Body of pancreas (tissue), 4 donors: Measurements from ENCODE around the gene MEIS2. TPM values are rescaled to one million over a fixed set of nuclear protein-coding genes. Genes with fewer than 3 reads are reported as not detected.
A peak's percentile ranks its signal among the peaks of the same experiment; 100 is the strongest.

Source experiments
- ATAC-seq: fragments of 150-250 bp; one replicate; pipeline ENCODE4 v1.9.1; 2016
- DNase-seq, 4 donors: peaks; one replicate each; pipeline ENCODE4 v3.0.0-alpha.2; 2019
- H3K27ac ChIP-seq, 4 donors: fragments of 200-600 bp; sonication (generic); 1 replicate in 3 of 4; 2 replicates in 1 of 4; pipeline versions ENCODE4 v1.5.1 to v1.6.1; 2016 to 2019; ENCODE audit warnings: mild to moderate bottlenecking in 1 of 4, mixed read lengths in 1 of 4, moderate library complexity in 1 of 4
- H3K27me3 ChIP-seq, 2 donors: fragments of 200-600 bp; sonication (generic); one replicate each; pipeline ENCODE4 v1.6.0; 2016; ENCODE audit warnings: mild to moderate bottlenecking in 1 of 2
- H3K36me3 ChIP-seq, 2 donors: fragments of 200-600 bp; sonication (generic); replicated peaks in 1 of 2; 2 replicates each; pipeline ENCODE4 v1.5.1; 2016; ENCODE audit warnings: low read depth in 2 of 2; ENCODE audit not compliant: insufficient read depth in 1 of 2
- H3K4me1 ChIP-seq: fragments of 200-600 bp; sonication (generic); one replicate; pipeline ENCODE4 v1.6.0; 2016
- H3K4me3 ChIP-seq, 2 donors: fragments of 200-600 bp; sonication (generic); 1 replicate in 1 of 2; 2 replicates in 1 of 2; pipeline ENCODE4 v1.5.1; 2016 to 2019
- H3K9me3 ChIP-seq, 3 donors: fragments of 200-600 bp; sonication (generic); 1 replicate in 2 of 3; 2 replicates in 1 of 3; pipeline ENCODE4 v1.5.1; 2016
- CTCF ChIP-seq, 7 experiments: fragments of 450-650 bp in 4 of 7; fragments of 200-600 bp in 3 of 7; sonication (generic) in 3 of 7; IDR thresholded peaks; one replicate each; pipeline ENCODE4 v1.5.1; 2016 to 2019; ENCODE audit warnings: antibody characterized with exemption in 7 of 7
- POLR2A ChIP-seq, 3 donors: fragments of 450-650 bp; IDR thresholded peaks; one replicate each; pipeline ENCODE4 v1.6.1; 2016; ENCODE audit warnings: antibody characterized with exemption in 3 of 3, mild to moderate bottlenecking in 2 of 3
- WGBS, 2 donors: methylation state at CpG; one replicate each; pipeline ENCODE4 v1.1.5; 2017; 5-methylcytosine and 5-hydroxymethylcytosine counted together
- intact Hi-C: fragments of 100-400 bp; cut with DNase I; formaldehyde crosslinking; loops from one replicate; pipeline ENCODE4 v1.15.1; 2023
- total RNA-seq, 2 donors: library from RNA; depleted of rRNA; stranded (reverse); fragments of >200 nt; gene quantifications; one replicate each; pipeline ENCODE4 v1.1.0, GENCODE V29; 2016

MEIS2 gene
- total RNA-seq, 2 donors from 2014 or later = 11.9 to 86.0 TPM

GRCh38 chr15:36917411-36918267 lies 182.7 kb downstream of the MEIS2 start:
- TF ChIP-seq CTCF (IDR thresholded peaks at IDR 0.05) = no peak
- no peak for TF ChIP-seq POLR2A (IDR thresholded peaks at IDR 0.05)
- Histone ChIP-seq H3K4me3 (no peak overlapping the region), H3K9me3 (no peaks in the 10 kb centered on the region), H3K27me3 (no peaks in the 10 kb centered on the region), H3K4me1 (peaks cover 37% of the 10 kb centered on the region), H3K36me3 (no peaks in the 10 kb centered on the region), H3K27ac (no peak overlapping the region)
- 60 to 63% methylated on average over 4 of the region's 4 CpGs for WGBS, 2 donors
- DNase-seq = no peak
- no peak for ATAC-seq
- intact Hi-C loops = no loop called here

GRCh38 chr15:36914960-36915808 lies 185.2 kb downstream of the MEIS2 start:
- WGBS, 2 donors = 28 to 32% methylated on average over 3 of the region's 3 CpGs
- peak overlapping the region; percentile 36 to 58 (median 41) for H3K27ac ChIP-seq
- intact Hi-C loops = no loop called here
- H3K4me1 ChIP-seq = peaks cover 37% of the 10 kb centered on the region
- TF ChIP-seq POLR2A (IDR thresholded peaks at IDR 0.05) (no peak), CTCF (IDR thresholded peaks at IDR 0.05) (no peak)
- no peaks in the 10 kb centered on the region for H3K36me3 ChIP-seq
- no peaks in the 10 kb centered on the region for H3K27me3 ChIP-seq
- peak in 1 of 4 donors; percentile 39 for DNase-seq
- no peaks in the 10 kb centered on the region for H3K9me3 ChIP-seq
- H3K4me3 ChIP-seq = no peak overlapping the region
- peak; percentile 88 for ATAC-seq

GRCh38 chr15:36914466-36914865 lies 185.9 kb downstream of the MEIS2 start:
- Histone ChIP-seq H3K9me3 (no peaks in the 10 kb centered on the region), H3K27ac (peak overlapping the region in 3 of 4 donors; percentile 9 to 58 (median 43)), H3K36me3 (no peaks in the 10 kb centered on the region), H3K4me1 (peaks cover 37% of the 10 kb centered on the region), H3K27me3 (no peaks in the 10 kb centered on the region), H3K4me3 (no peak overlapping the region)
- intact Hi-C loops = no loop called here
- DNase-seq = no peak
- WGBS, 2 donors = 28 to 34% methylated on average over 4 of the region's 4 CpGs
- TF ChIP-seq POLR2A (IDR thresholded peaks at IDR 0.05) (no peak), CTCF (IDR thresholded peaks at IDR 0.05) (no peak)
- no peak for ATAC-seq

GRCh38 chr15:36912311-36912712 lies 188.0 kb downstream of the MEIS2 start:
- peak overlapping the region in 1 of 4 donors; percentile 35 for H3K27ac ChIP-seq
- H3K4me1 ChIP-seq = peaks cover 23% of the 10 kb centered on the region
- WGBS, 2 donors = 60 to 70% methylated on average over 2 of the region's 2 CpGs
- H3K36me3 ChIP-seq = no peaks in the 10 kb centered on the region
- no peaks in the 10 kb centered on the region for H3K27me3 ChIP-seq
- intact Hi-C loops = no loop called here
- DNase-seq (no peak), ATAC-seq (no peak)
- no peaks in the 10 kb centered on the region for H3K9me3 ChIP-seq
- no peak overlapping the region for H3K4me3 ChIP-seq
- no peak for TF ChIP-seq CTCF (IDR thresholded peaks at IDR 0.05)
